T-helper 9 cell (primary cell): ENCODE results near the gene FBN3.
A peak's percentile ranks its signal among the peaks of the same experiment; 100 is the strongest.
"Not testable (repeated sequence)": the region's sequence is repeated elsewhere in the genome, so short reads cannot be mapped to it uniquely, and the experiment has no call there.

Experiments
- DNase-seq: peaks from one replicate; pipeline ENCODE4 v3.0.0-alpha.2; 2020

The FBN3 gene

DNA sequence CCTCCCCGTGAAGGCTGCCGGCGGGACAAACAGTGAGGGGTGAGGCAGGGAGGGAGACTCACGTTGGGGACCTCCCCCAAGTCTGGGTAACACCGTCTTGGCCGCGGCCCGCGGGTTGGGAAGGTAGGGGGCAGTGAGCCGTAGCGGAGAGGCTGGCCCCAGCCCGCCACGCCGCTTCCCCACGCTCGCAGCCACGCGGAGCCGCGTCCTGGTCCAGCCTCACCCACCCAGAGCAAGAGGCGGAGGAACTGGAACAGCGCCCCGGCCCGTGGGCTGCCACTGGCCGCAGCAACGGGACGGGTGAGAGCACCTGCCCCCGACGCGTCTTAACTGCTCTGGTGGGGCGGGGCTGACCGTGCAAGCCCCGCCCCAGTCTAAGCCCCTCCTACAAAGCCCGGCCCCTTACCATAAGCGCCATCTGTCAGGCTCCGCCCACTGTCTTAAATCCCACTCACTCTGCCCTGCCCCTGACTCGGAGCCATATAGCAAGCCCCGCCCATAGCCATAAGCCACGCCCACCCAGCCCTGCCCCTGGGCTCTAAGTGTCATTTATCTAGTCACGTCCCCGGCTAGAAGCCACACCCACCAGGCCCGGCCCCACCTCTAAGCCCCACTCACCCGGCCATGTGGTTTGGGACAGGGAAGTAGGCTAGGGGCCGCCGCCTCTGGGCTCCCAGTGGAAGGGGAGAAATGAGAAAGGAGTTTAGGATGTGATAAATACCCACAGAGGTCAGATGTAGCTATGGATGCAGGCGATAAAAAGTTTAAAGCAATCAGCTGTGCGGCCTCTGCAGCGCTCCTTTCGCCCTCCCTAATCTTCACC lies 98.9 kb downstream of the FBN3 start:
- DNase-seq, result peak; percentile 76

DNA sequence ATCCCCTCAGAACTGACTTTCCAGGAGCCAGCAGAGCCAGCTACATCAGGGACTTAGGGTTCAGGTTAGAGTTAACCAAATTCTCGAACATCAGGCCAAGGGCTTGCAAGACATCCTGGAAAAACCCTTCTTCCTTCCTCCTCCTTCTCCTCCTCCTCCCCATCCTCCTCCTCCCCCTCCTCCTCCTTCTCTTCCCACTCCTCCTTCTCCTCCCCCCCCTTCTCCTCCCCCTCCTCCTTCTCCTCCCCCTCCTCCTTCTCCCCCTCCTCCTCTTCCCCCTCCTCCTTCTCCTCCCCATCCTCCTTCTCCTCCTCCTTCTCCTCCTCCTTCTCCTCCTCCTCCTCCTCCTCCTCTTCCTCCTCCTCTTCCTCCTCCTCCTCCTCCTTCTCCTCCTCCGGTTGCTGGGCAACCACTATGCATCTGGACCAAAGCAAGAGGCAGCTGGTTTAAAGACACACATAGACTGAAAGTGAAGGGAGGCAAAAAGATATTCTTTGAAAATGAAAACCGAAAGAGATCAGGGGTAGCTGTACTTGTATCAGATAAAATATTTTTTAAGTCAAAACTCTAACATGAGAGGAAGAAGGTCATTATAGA lies 102.7 kb downstream of the FBN3 start:
- no peak for DNase-seq

DNA sequence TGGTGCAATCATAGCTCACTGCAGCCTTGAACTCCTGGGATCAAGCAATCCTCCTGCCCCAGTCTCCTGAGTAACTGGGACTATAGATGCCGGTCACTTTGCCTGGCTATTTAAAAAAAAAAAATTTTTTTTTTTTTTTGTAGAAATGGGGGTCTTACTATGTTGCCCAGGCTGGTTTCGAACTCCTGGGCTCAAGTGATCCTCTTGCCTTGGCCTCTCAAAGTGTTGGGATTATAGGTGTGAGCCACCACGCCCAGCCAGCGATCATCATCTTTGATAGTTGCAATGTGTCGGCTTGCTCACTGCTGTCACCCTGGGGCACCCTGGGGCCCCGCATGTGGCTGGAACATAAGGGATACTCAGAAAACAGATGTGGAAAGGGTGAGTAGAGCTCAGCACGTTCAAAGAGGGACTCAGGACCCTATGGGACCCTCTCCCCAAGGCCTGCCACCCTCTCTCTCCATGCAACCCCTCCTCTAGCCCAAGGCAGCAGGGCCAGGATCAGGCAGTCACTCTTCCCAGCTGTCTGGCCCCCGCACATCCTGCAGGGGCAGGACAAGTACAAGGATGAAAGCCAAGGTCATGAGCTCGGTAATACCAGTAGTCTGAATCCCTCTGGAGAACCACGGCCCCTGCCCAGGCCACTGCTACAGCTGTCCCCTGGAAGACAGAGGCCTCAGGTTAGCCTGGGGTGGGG lies 103.4 kb downstream of the FBN3 start:
- DNase-seq, result no peak

DNA sequence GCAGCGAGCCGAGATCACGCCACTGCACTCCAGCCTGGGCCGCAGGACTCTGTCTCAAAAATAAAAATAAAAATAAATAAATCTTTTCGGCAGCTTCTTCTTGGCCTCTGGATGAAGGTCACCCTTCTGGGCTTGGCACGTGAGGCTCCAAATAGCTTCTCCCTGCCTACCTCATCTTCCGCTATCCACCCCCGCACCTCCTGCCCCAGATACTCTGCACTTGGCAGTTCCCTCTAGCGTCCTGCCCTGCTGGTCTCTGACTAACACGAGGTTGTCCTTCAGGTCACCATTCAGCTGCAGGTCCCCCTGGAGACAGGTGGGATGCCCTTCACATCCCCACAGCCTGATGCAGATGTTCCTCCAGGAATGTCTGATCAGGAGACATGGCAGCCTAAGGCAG lies 105.4 kb downstream of the FBN3 start:
- DNase-seq, result no peak

DNA sequence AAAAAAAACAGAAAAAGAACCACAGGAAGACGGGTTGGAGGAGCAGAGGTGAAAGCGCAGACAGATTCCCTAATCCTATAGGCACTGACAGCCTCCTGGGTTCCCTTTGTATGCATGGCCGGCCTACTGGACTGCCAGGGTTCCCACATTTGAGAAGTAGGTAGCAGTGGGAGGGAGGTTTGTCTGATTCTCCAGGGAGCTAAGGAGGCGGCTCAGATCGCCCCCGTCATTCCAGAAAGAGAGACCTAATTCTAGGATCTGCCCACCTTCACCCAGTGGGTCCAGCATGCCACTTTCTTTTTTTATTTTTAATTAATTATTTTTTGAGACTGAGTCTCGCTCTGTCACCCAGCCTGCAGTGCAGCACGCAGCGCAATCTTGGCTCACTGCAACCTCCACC lies 106.5 kb downstream of the FBN3 start:
- no peak for DNase-seq

DNA sequence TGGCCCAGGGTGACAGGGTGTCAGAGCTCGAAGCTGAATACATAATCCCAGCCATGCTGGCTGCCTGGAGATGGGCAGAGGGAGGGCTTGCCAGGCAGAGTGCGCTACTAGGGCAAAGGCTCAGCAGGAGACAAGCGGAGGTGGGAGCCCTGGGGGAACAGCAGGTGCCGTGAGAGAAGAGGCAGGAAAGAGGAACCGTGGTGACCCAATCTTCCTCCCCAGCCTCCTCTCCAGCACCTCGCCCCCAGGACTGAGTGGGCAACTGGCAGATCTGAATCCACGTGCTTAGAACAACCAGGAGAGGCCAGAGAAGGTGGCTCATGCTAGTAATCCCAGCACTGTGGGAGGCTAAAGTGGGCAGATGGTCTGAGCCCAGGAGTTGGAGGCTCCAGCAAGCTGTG lies 107.9 kb downstream of the FBN3 start:
- no peak for DNase-seq

DNA sequence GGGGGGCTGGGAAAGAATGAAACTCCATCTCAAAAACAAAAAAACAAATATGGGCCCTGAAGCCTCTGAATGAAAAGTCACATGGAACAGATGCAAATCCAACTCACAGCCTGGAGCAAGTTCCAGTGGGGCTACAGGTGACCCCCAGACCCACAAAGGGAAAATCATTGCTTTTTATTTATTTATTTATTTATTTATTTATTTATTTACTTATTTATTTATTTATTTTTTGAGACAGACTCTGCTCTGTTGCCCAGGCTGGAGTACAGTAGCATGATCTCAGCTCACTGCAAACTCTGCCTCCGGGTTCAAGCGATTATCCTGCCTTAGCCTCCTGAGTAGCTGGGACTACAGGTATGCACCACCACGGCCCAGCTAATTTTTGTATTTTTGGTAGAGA lies 110.2 kb downstream of the FBN3 start:
- DNase-seq, result no peak

DNA sequence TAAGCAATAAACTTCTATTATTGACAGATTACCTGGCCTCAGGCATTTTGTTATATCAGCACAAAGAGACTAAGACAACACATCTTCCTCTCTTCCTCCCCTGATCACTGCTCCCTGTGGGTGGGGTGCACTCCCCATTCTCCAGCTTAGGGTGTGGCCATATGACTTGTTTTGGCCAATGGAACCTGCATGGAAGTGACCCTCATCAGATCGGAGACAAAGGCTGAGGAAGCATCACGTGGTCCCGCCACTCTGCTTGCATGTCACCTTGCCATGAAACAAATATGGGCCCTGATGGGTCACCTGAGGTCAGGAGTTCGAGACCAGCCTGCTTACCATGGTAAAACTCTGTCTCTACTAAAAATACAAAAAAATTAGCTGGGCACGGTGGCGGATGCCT lies 110.6 kb downstream of the FBN3 start:
- no peak for DNase-seq

DNA sequence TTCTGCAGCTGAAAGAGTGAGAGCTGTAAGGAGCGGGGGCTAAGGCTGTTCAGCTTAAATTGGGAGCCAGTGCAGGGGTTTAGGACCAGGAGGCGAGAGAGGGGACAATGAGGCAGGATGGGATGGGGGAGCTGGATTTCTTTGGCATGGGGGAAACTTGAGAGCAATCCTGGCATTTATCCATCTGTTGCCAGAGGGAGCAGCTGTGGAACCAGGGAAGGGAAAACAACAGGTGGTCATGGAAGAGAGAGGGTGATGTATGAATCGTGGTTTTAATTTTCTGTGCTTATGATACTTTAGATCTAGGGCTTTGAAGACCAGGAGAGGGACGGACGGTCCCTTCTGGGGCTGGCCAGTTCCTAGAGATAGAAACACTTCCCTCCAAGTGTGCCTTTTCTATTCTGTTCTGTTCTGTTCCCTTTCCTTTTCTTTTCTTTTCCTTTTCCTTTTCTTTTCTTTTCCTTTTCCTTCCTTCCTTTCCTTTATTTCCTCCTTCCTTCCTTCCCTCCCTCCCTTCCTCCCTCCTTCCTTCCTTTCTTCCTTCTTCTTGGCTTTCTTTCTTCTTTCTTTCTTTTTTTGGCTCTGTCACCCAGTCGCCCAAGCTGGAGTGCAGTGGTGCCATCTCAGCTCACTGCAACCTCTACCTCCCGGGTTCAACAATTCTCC lies 112.8 kb downstream of the FBN3 start:
- DNase-seq, result no peak

DNA sequence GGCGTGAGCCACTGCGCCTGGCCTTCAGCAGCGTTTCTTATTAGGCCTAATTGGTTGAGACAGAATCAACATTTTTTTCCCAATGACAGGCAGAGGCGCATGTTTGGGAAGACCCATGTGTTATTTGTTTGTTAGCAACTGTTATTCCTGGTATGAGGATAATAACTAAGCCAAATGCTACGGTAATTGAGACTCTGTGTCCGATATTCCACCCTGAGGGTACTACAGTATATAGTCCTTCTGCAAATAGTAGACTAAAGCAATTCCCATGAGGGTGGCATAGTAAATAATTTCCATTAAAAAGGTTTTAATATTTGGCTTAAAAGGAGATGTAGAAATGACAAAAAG lies 115.2 kb downstream of the FBN3 start:
- no peak for DNase-seq

DNA sequence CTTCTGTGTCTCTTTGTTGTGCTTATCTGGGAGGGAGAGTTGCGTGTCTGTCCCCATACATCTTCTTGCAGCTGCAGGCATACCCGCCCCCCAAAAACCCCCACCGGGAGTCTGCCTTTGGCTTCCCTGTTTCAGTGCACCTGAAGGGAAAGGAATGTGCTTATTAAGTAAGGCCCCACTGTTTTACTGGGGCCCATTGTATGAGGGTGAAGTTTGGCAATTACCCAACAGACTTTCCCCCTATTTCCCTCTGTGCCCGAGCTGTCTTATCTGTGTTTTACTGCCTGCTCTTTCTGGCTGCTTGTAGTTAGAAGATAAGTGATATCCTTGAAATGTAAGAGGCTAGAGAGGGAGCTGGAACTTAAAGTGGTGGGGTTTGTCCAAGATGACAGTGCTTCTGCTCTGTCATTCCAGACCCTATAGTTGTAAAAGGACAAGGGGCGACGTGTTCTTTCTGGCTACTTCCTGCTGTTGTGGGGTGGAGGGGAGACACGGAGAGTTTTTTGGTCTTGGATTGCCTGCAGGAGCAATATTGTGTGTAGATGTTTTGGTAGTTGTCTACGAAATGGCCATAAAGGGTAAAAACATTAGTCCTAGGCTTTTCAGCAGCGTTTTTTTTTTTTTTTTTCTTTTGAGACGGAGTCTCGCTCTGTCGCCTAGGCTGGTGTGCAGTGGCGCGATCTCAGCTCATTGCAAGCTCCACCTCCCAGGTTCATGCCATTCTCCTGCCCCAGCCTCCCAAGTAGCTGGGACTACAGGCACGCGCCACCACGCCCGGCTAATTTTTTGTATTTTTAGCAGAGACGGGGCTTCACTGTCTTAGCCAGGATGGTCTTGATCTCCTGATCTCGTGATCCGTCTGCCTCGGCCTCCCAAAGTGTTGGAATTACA lies 115.9 kb downstream of the FBN3 start:
- not testable (repeated sequence) for DNase-seq

DNA sequence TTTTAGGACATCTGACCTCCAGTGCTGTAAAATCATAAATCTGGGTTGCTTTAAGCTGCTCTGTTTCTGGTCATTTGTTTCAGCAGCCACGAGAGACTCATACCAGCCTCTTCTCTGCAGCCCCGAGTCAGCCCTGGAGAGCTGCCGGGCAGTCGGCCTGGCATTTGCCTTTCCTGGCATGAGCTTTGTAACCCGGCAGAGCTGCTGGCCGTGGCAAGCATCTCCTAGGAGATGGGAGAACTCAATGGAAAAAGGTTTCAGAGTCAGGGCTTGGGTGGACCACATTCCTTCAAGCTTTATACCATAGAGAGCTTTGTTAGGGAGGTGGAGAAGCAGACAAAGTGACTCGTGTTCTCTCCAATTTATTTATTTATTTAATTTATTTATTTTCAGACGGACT lies 118.4 kb downstream of the FBN3 start:
- no peak for DNase-seq

DNA sequence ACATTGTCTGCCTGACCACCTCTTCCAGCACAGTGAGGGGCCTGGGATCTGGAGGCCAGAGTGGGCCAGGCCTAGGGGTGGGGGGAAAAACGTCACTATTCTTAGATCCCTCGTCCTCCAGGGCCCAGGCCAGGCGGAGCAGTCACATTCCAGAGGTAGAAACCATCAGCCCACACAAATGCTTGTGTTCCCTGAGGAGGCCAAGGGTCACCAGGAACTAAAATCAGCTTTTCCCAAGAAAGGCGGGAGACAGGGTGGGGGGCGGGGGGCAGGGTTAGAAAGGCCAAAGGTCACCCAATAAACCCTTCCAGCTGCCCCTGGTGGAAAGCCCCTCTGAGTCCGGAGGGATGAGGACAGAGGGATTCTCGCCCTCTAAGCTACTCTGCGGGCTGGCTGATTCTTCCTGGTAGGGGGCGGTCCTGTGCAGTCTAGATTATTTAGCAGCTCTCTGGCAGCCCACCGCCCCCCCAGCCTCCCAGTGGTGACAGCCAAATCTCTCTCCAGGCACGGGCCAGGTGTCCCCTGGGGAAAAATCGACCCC lies 120.4 kb downstream of the FBN3 start:
- no peak for DNase-seq

DNA sequence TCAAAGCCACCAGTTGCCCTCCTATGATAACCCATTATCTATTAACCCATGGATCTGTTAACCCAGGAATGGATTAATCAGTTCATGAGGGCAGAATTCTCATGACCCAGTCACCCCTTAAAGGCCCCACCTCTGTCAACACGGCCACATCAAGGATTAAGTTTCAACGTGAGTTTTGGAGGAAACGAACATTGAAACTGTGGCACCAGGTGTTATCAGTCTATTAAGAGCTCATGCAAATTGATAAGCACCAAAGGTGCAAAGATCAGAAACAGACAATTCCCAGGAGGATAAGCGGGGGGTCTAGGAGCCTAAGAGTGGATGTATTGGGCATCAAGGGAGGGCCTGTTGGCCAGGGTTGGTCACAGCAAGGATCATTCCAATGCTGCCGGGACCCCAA lies 124.1 kb downstream of the FBN3 start:
- no peak for DNase-seq

DNA sequence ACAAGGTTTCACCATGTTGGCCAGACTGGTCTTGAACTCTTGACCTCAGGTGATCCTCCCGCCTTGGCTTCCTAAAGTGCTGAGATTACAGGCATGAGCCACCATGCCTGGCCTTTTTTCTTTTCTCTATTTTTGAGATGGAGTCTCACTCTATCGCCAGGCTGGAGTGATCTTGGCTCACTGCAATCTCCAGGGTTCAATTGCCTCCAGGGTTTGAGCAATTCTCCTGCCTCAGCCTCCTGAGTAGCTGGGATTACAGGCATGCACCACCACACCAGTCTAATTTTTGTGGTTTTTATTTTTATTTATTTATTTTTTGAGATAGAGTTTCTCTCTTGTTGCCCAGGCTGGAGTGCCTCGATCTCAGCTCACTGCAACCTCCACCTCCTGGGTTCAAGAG lies 125.1 kb downstream of the FBN3 start:
- not testable (repeated sequence) for DNase-seq

DNA sequence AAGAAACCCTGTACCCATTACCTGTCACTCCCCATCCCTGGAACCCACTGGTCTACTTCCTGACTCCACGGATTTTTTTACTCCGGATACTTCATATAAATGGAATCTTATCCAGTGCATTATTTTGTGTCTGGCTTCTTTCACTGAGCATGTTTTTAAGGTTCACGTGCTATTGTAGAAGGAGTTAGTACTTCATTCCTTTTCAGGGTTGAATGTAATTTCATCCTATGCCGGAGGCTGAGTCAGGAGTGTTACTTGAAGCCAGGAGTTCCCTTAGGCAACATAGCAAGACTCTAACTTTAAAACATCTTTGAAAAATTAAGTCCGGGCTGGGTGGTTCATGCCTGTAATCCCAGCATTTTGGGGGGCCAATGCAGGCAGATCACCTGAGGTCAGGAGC lies 126.0 kb downstream of the FBN3 start:
- no peak for DNase-seq

DNA sequence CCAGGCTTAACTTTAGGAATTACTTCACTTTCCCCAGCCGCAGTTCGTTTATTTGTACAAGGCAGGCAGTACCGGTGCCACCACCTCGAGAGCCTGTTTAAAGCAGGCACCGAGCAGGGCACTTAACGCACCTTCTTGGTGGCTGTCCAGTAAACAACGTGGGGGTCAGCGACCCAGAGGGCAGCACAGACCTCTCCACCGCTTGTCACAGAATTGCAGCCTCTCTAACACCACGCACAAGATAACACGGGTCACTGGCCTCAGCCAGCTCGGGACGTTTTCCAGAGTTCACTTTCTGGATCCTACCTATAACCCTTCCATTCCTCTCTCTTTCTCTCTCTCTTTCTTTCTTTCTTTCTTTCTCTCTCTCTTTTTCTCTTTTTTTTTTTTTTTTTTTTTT lies 127.1 kb downstream of the FBN3 start:
- DNase-seq, result no peak

DNA sequence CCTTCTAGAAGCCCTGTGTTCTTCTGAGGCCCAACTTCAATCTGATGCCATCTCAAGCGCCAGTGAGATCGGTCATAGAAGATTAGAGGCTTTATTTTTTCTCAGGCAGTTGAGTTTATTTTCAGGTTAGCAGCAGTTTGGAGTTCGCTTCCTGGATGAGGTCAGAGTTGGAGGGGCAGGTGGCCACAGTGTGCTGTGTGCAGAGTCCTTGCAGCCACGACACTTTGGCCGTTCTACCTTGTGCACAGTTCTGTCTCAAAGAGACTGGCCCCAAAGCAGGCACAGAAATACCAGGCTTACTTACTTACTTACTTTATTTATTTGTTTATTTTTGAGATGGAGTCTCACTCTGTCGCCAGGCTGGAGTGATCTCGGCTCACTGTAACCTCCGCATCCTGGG lies 128.0 kb downstream of the FBN3 start:
- no peak for DNase-seq

DNA sequence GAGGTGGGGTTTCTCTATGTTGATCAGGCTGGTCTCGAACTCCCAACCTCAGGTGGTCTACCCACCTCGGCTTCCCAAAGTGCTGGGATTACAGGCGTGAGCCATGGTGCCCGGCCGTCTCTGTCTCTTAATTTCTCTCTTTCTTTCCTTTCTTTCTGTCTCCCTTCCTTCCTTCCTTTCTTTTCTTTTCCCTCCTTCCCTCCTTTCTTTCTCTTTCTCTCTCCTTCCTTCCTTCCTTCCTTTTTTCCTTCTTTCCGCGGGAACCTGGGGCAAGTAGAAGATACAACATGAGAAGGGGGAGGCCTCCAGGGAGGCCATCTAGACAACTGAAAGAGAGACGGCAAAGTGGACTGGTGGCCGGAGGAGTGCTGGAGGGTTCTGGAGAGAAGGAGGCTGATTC lies 128.7 kb downstream of the FBN3 start:
- DNase-seq, result no peak

DNA sequence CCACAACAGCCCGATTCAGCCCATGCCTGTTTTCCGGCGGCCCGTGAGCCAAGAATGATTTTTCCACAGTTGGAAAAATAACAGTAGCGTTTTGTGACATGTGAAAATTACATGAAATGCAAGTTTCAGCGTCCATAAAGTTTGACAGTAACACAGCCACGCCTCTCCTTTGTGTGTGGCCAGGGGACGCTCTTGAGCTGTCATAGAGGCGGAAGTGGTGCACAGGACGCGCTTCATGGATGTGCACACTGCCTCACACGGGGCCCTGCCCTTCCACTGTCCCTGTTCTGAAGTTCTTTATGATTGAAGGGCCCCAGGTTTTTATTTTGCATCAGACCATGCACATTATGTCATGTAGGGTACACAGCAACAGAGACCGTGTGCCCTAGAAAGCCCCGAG lies 131.6 kb downstream of the FBN3 start:
- DNase-seq, result peak; percentile 21
